ENCODE data around the gene KANK4. TPM values are rescaled to one million over a fixed set of nuclear protein-coding genes. Genes with fewer than 3 reads are reported as not detected.

The KANK4 gene
- polyA plus RNA-seq, 2 of the 4 experiments (the other 2 are of a cell fraction), result 0.66 to 0.81 TPM

- TF ChIP-seq HOXB13 (CRISPR knock-in tag; IDR thresholded peaks at IDR 0.05; ENCODE audit: low read depth), result no peak
- TF ChIP-seq NR3C1 (IDR thresholded peaks at IDR 0.05), result no peak
Measured at GRCh38 chr1:62196086-62196690, 123.0 kb downstream of the KANK4 start (continued).

DNA sequence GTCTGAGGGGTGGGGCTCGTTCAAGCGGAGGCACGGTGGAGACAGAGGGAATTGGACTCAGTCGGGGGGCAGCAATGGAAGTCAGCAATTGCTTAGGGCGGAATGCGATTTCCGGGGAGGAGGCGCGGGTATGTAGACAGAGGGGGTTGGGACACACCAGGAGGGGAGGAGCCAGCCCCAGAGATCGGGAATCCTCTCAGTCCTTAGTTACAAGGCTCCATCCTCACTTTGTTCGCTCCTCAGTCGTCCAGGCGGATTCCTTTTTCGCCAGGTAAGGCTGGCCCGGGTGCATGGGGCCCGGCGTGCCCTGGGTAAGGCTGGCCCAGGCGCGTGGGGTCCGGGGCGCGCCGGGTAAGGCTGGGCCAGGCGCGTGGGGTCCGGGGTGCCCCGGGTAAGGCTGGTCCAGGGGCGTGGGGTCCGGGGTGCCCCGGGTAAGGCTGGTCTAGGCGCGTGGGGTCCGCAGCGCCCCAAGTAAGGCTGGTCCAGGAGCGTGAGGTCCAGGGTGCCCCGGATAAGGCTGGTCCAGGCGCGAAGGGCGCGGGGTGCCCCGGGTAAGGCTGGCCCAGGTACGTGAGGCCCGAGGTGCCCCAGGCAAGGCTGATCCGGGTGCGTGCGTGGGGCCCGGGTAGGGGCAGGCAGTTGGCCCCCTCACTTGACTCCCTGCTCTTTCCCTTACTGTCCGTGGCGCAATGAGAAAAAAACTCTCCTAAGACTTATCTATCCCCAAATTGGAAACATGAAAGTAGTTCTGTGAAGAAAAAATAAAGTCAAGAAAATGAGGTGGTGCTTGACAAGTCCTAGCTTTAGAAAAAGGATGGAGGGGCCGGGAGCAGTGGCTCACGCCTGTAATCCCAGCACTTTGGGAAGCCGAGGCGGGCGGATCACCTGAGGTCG, 124.3 kb downstream of the KANK4 start, which contains the start of gene L1TD1:
Gene L1TD1 (plus strand): TSS at position 199 of the 894 bp plus-strand sequence. CDS start 11,780 bp downstream, outside the sequence.
- no peaks in the 10 kb centered on the region for H3K4me1 ChIP-seq
- no peaks in the 10 kb centered on the region for H3K9me3 ChIP-seq
- POLR2A ChIA-PET, result no interaction called here
- 79% methylated on average over 29 of the region's 55 CpGs for WGBS (ENCODE audit: missing lambda C conversion rate)
- no peak for ATAC-seq
- H3K4me3 ChIP-seq, result no peak within 1 kb of the TSS
- no peak within 1 kb of the TSS for H3K27ac ChIP-seq
- FAIRE-seq, result no peak
- CTCF ChIA-PET, result no interaction called here
- no peak within 1 kb of the TSS for H3K4me2 ChIP-seq
- TF ChIP-seq SREBF2 (IDR thresholded peaks at IDR 0.05), result no peak
- no peak for TF ChIP-seq JUN (IDR thresholded peaks at IDR 0.05)
- no peak for TF ChIP-seq POLR2A (IDR thresholded peaks at IDR 0.05; ENCODE audit: low read length)
- TF ChIP-seq, protein P1, sequence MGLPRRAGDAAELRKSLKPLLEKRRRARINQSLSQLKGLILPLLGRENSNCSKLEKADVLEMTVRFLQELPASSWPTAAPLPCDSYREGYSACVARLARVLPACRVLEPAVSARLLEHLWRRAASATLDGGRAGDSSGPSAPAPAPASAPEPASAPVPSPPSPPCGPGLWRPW (IDR thresholded peaks at IDR 0.05), result no peak
- TF ChIP-seq NFE2L2 (conservative IDR thresholded peaks at IDR 0.05; ENCODE audit: low read length), result no peak
- TF ChIP-seq EP300 (IDR thresholded peaks at IDR 0.05), result no peak
- DNase-seq (ENCODE audit: low read depth in 1 of 2, low spot score in 1 of 2), result no peak

GRCh38 chr1:62188111-62188510, 131.1 kb downstream of the KANK4 start:
- ATAC-seq (no peak), DNase-seq (ENCODE audit: low read depth in 1 of 2, low spot score in 1 of 2) (no peak), FAIRE-seq (no peak)
- CTCF ChIA-PET, result no interaction called here
- H3K27ac ChIP-seq, result no peak overlapping the region
- no peaks in the 10 kb centered on the region for H3K4me1 ChIP-seq
- 81% methylated on average over 8 of the region's 8 CpGs for WGBS (ENCODE audit: missing lambda C conversion rate)
- no peaks in the 10 kb centered on the region for H3K9me3 ChIP-seq
- POLR2A ChIA-PET, result no interaction called here
- no peak for TF ChIP-seq ZFP36 (IDR thresholded peaks at IDR 0.05; ENCODE audit: borderline replicate concordance, partially characterized antibody)
- TF ChIP-seq RFX5 (IDR thresholded peaks at IDR 0.05), result no peak
- TF ChIP-seq SREBF2 (IDR thresholded peaks at IDR 0.05), result no peak
- TF ChIP-seq ZNF302 (CRISPR knock-in tag; IDR thresholded peaks at IDR 0.05), result no peak
- no peak for TF ChIP-seq CEBPB (IDR thresholded peaks at IDR 0.05)
- no peak for TF ChIP-seq SMC3 (IDR thresholded peaks at IDR 0.05)
- TF ChIP-seq, protein P2, sequence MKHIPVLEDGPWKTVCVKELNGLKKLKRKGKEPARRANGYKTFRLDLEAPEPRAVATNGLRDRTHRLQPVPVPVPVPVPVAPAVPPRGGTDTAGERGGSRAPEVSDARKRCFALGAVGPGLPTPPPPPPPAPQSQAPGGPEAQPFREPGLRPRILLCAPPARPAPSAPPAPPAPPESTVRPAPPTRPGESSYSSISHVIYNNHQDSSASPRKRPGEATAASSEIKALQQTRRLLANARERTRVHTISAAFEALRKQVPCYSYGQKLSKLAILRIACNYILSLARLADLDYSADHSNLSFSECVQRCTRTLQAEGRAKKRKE (CRISPR knock-in tag; IDR thresholded peaks at IDR 0.05; ENCODE audit: low read depth), result no peak
- TF ChIP-seq, protein P3, sequence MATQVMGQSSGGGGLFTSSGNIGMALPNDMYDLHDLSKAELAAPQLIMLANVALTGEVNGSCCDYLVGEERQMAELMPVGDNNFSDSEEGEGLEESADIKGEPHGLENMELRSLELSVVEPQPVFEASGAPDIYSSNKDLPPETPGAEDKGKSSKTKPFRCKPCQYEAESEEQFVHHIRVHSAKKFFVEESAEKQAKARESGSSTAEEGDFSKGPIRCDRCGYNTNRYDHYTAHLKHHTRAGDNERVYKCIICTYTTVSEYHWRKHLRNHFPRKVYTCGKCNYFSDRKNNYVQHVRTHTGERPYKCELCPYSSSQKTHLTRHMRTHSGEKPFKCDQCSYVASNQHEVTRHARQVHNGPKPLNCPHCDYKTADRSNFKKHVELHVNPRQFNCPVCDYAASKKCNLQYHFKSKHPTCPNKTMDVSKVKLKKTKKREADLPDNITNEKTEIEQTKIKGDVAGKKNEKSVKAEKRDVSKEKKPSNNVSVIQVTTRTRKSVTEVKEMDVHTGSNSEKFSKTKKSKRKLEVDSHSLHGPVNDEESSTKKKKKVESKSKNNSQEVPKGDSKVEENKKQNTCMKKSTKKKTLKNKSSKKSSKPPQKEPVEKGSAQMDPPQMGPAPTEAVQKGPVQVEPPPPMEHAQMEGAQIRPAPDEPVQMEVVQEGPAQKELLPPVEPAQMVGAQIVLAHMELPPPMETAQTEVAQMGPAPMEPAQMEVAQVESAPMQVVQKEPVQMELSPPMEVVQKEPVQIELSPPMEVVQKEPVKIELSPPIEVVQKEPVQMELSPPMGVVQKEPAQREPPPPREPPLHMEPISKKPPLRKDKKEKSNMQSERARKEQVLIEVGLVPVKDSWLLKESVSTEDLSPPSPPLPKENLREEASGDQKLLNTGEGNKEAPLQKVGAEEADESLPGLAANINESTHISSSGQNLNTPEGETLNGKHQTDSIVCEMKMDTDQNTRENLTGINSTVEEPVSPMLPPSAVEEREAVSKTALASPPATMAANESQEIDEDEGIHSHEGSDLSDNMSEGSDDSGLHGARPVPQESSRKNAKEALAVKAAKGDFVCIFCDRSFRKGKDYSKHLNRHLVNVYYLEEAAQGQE (IDR thresholded peaks at IDR 0.05), result no peak
- TF ChIP-seq NFE2L2 (conservative IDR thresholded peaks at IDR 0.05; ENCODE audit: low read length), result no peak
- no peak for TF ChIP-seq NR3C1 (IDR thresholded peaks at IDR 0.05)
- TF ChIP-seq HOXA7 (CRISPR knock-in tag; IDR thresholded peaks at IDR 0.05), result no peak
- TF ChIP-seq ELK1 (IDR thresholded peaks at IDR 0.05; ENCODE audit: low read depth, low read length), result no peak
- no peak for TF ChIP-seq EHMT2 (IDR thresholded peaks at IDR 0.05; ENCODE audit: low read depth)
- TF ChIP-seq CHD2 (IDR thresholded peaks at IDR 0.05; ENCODE audit: low read length, partially characterized antibody), result no peak
- TF ChIP-seq KDM5A (IDR thresholded peaks at IDR 0.05), result no peak
- TF ChIP-seq CBX2 (IDR thresholded peaks at IDR 0.05; ENCODE audit: borderline replicate concordance, low read depth), result no peak
- TF ChIP-seq ZC3H11A (IDR thresholded peaks at IDR 0.05), result no peak
- H3K4me2 ChIP-seq, result no peak overlapping the region
- no peak overlapping the region for H3K4me3 ChIP-seq

Data from A549 (cell line).